Motor neuron (in vitro differentiated cells): Measurements from ENCODE around the gene SERTAD4. TPM values are rescaled to one million over a fixed set of nuclear protein-coding genes. Genes with fewer than 3 reads are reported as not detected.

Experiments
- ATAC-seq, 8 experiments: fragments of 200-7000 bp; cut with Tn5 transposase; replicated peaks in 6 of 8; 2 replicates each; pipeline ENCODE4 v1.8.0; 2021; ENCODE audit warnings: mild to moderate bottlenecking in 8 of 8, moderate library complexity in 8 of 8
- H3K27ac ChIP-seq, 2 donors: fragments of 250-450 bp; sonication (Bioruptor Pico); 2 replicates each; pipeline ENCODE4 v1.9.0; 2021; ENCODE audit warnings: antibody characterized with exemption in 2 of 2, mild to moderate bottlenecking in 2 of 2, moderate library complexity in 1 of 2
- H3K4me1 ChIP-seq, 2 donors: fragments of 250-450 bp; sonication (Bioruptor Pico); replicated peaks in 1 of 2; 2 replicates each; pipeline ENCODE4 v1.6.1; 2021; ENCODE audit warnings: antibody characterized with exemption in 2 of 2, mild to moderate bottlenecking in 2 of 2, moderate library complexity in 1 of 2
- H3K4me3 ChIP-seq, 5 donors: fragments of 250-450 bp; sonication (Bioruptor Pico); 2 replicates each; pipeline ENCODE4 v1.9.0; 2021; ENCODE audit warnings: antibody characterized with exemption in 5 of 5, mild to moderate bottlenecking in 5 of 5, moderate library complexity in 4 of 5
- WGBS, 10 experiments: fragments of 450-650 bp; shearing (Covaris generic); methylation state at CpG; one replicate each; pipeline ENCODE4 v1.0.0; 2022; 5-methylcytosine and 5-hydroxymethylcytosine counted together
- in situ Hi-C, 9 experiments: fragments of 400-800 bp; cut with MboI; loops; one replicate each; pipeline ENCODE4 v1.15.0; 2021; ENCODE audit warnings: low sequenced_read_pairs in 9 of 9, low pct_unique_long_range_greater_than_20kb in 2 of 9; ENCODE audit not compliant: unreplicated experiment in 9 of 9
- total RNA-seq, 8 experiments: library from RNA; unstranded; fragments of 300-600 nt; gene quantifications; 2 replicates each; pipeline versions ENCODE4 v1.2.3 to v1.2.4, GENCODE V29; 2022

The SERTAD4 gene
- total RNA-seq, 8 experiments from 2014 or later, result 0.56 to 15.5 (median 5.5) TPM

DNA sequence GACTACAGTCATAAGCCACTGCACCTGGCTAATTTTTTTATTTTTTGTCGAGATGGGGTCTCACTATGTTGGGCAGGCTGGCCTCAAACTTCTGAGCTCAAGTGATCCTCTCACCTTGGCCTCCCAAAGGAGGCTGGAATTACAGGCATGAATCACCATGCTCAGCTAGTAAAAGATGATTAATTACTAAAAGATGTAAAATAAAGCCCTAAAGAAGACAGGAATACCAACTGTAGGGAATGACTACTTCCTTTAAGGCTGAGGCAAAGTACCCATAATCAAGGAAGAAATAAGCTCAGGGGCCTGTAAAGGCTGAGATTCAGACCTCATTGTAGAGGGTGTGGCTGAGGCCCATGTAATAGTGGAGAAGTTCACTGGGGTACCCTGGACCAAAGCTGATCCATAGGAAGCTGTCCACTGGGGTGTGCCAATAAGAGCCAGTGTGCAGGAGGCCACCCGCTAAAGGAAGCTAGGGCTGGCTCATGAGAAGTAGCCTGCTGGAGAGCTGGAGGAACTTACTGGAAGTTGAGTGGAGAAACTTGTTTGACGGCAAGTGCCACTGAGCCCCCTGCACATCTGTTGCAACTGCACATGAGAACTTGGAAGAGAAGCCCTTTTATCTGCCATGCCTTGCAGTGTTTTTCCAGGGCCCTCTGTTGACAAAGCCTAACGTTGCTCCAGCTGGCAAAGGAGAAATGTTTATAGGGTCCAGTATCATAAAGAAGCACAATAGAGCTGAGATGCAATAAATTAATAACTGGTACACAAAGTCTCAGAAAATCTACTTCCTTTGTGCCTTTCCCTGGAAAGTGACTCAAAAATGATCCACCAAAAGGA is 17.8 kb upstream of the SERTAD4 start:
- H3K4me3 ChIP-seq, result no peak overlapping the region
- 0 to 100% (median 75%) methylated on average over 1 to 4 of the region's 4 CpGs; no CpG with 5 or more reads in 1 of the 10 experiments for WGBS, 10 experiments
- H3K27ac ChIP-seq, result no peak overlapping the region
- no peaks in the 10 kb centered on the region for H3K4me1 ChIP-seq
- no peak for ATAC-seq
- in situ Hi-C loops, result no loop called here

DNA sequence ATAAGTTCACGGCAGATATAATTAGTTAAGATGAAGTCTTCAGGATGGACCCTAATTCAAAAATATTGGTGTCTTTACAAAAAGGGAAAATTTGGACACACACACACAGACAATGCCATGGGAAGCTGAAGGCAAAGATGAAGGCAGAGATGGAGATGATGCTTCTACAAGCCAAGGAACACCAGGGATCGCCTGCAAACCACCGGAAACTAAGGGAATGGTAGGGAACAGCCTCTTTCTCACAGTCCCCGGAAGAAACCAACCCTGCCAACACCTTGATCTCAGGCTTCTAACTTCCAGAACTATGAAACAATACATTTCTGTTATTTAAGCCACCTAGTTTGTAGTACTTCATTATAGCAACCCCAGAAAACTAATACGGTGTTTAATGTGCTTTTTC is 15.1 kb upstream of the SERTAD4 start:
- WGBS, 10 experiments, result 76 to 100% (median 87%) methylated on average over 1 to 5 of the region's 5 CpGs
- H3K4me1 ChIP-seq, result peaks cover 0 to 4% of the 10 kb centered on the region in 2 donors
- in situ Hi-C loops, result no loop called here
- H3K27ac ChIP-seq, result no peak overlapping the region
- no peak for ATAC-seq
- H3K4me3 ChIP-seq, result no peak overlapping the region

DNA sequence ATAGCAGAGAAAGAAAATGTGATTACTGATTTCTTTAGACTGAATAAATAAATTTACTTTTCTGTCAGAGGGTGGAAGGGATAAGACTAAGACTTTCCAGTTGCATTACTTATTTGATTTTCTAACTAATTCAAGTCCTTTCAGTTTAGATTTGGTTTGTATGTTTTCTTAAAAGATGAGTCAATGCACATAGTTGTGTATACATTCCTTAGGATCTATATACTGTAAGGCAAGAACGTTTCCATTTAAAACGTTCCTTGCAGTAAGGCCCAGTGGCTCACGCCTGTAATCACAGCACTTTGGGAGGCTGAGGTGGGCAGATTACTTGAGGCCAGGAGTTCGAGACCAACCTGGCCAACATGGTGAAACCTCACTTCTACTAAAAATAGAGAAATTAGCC is 14.5 kb upstream of the SERTAD4 start:
- no peak overlapping the region for H3K27ac ChIP-seq
- peaks cover 1 to 9% of the 10 kb centered on the region in 2 donors for H3K4me1 ChIP-seq
- in situ Hi-C loops, result no loop called here
- 53 to 90% (median 78%) methylated on average over 2 to 4 of the region's 4 CpGs; no CpG with 5 or more reads in 2 of the 10 experiments for WGBS, 10 experiments
- no peak for ATAC-seq
- no peak overlapping the region for H3K4me3 ChIP-seq

DNA sequence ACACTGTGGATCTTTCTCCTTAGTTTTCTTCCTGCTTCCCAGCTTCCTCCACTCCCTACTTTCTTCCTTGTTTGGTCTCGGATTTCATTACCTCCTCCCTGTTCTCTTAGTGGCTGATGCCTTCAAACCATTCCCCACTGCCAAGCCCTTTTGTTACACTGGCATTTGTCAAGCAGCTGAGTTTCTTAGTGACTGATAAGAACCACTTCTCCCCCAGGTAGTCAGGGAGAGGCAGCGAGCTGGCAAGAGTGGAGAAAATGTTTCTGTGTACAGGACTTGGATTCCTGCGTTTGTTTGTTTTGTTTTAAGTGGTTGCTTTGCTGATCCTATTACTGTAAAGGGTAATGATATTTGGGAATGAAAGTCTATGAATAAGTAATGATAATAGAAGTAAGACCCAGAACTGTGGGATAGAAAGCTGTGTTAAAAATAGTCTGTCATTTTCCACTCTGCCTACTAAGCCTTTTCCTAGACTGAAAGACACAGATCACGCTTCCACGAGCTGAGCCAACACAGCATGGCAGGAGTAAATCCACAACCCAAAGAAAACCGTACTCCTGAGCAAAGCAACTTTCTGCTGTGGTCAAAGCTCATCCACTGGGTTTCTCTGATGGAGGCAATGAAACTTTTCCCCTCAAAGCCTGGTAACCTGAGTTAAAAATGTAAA is 10.1 kb upstream of the SERTAD4 start:
- WGBS, 10 experiments, result 0 to 83% (median 60%) methylated on average over 1 to 6 of the region's 6 CpGs
- in situ Hi-C loops, result no loop called here
- H3K27ac ChIP-seq, result no peak overlapping the region
- no peak overlapping the region for H3K4me3 ChIP-seq
- H3K4me1 ChIP-seq, result peaks cover 7 to 19% of the 10 kb centered on the region in 2 donors
- peak in 4 of 8 experiments; percentile 51 to 81 (median 68) for ATAC-seq

DNA sequence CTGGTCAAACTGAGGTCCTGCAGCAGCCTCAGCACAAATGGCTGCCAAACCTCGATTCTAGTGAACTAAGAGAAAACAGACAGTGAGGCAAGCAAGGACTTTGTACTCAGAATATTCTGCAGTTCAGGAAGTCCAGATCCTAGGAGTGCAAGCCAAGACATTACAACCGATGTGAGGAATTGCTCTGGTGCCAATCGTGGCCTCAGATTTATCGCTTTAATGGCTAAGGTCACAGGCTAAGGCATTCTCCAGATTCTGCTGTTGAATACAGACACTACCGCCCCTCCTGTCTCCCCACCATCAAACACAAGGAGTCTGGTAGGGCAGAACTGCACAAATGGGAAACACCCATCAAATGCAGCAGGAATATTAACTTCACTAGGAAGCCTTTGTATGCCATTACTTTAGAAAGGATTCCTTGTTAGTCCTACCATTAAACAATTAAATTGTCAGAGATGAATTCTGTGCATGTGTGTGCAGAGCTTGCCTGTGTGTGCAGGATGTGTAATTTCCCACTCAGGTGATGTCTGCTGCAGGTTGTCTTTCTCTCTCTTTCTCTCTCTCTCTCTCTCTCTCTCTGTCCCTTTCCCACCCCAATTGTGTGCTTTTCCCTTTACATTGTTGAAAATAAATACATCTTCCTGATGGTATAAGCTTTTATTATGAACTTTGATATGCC is 9.2 kb upstream of the SERTAD4 start:
- WGBS, 10 experiments, result 0 to 75% (median 50%) methylated on average over 1 to 5 of the region's 5 CpGs; no CpG with 5 or more reads in 1 of the 10 experiments
- ATAC-seq, result peak in 6 of 8 experiments; percentile 30 to 76 (median 54)
- Histone ChIP-seq H3K4me1 (peaks cover 7 to 19% of the 10 kb centered on the region in 2 donors), H3K27ac (no peak overlapping the region), H3K4me3 (no peak overlapping the region)
- in situ Hi-C loops, result no loop called here

DNA sequence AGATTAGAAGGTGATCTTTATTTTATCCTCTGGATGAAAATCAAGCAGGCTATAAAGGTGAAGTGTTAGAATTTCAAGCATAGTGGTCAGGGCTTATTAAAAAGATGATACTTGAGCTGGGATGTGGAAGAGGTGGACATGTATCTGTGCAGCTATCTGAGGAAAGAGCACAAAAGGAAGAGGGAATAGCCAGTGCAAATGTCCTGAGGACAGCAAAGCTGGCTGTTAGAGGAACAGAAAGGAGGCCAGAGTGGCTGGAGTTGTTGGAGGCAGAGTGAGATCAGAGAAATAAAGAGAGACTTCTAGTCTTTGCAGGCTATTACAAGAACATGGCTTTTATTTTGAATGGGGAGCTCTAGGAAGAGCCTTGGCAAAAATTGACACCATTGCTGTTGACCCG is 4.4 kb upstream of the SERTAD4 start:
- 13 to 100% (median 80%) methylated on average over 1 of the region's 1 CpG; no CpG with 5 or more reads in 2 of the 10 experiments for WGBS, 10 experiments
- Histone ChIP-seq H3K27ac (no peak overlapping the region), H3K4me1 (peaks cover 5 to 13% of the 10 kb centered on the region in 2 donors), H3K4me3 (no peak overlapping the region)
- in situ Hi-C loops, result no loop called here
- no peak for ATAC-seq

DNA sequence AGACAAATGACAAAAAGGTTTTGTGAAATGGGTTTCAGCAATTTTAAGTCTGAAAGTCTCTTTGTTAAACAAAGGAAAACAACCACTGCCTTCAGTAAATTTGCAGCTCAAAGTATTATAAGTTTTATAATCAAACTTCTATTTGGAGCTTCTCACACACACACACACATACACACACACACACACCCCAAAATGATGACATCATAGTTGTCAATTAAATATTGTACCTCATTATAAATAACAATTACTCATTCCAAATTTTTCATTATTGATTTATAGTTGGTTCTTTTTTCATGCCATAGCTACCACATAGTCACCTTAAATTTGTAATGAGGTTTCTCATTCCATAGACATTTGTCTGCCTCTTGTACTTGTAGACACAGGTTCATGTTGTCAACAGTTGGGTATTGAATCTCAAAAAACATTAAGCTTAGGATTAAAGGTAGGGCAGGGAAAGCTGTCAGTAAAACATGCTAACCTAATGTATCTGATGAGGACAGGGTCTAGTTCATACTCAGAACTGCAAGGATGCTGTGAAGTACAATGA is 2.4 kb upstream of the SERTAD4 start:
- Histone ChIP-seq H3K27ac (no peak overlapping the region), H3K4me1 (peaks cover 10 to 16% of the 10 kb centered on the region in 2 donors), H3K4me3 (no peak overlapping the region)
- in situ Hi-C loops, result no loop called here
- ATAC-seq, result no peak

DNA sequence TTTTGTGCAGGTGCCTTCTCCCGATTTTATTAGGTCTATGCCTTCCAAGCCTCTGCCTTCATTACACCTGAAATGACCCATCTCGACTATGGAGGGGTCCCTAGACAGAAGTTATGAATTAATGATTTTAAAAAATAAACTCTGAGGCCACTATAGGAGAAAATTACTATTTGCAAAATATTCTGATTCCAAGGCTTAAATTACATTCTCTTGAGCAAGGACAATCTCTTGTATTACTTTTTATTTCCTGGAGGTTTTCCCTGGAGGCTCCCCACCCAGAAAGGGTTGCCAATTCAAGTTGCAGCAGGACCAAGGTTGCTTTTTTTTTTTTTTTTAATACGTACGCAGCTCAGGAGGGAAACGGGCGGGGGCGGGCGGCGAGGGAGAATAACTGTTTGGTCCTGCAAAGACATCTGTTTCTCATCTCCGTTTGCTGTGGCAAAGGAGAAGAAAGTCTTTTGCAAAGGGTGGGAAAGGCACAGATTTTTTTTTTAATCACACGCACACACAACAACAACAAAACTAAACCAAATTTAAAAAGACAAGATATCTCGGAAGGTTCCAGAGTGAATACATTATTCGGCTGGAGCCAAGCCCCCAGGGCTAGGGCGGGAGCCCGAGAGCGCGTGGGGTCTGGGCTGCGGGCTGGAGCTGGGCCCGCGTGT is 618 bp upstream of the SERTAD4 start:
- in situ Hi-C loops, result no loop called here
- WGBS, 10 experiments, result 0 to 24% (median 11%) methylated on average over 1 to 12 of the region's 20 CpGs; no CpG with 5 or more reads in 1 of the 10 experiments
- Histone ChIP-seq H3K4me3 (peak overlapping the region; percentile 47 to 82 (median 60)), H3K27ac (no peak overlapping the region), H3K4me1 (peaks cover 18 to 25% of the 10 kb centered on the region in 2 donors)
- peak in 7 of 8 experiments; percentile 6 to 56 (median 17) for ATAC-seq

DNA sequence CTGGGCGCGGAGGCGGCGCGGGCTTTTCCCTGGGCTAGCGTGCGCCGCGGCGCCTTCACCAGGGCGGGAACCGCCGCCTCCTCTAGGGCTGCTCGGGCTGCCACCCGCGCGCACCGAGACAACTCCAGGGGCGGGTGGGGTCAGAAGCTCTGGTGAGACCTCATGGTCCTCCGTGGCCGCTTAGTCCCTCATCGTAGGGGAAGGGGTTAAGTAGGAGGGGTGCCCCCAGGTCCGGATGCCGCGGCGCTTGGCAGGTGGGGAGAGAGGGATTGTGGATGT is 559 bp downstream of the SERTAD4 start:
- peaks cover 29 to 37% of the 10 kb centered on the region in 2 donors for H3K4me1 ChIP-seq
- peak; percentile 44 to 64 (median 58) for ATAC-seq
- H3K4me3 ChIP-seq, result peak overlapping the region; percentile 47 to 82 (median 60)
- WGBS, 10 experiments, result 0 to 3% (median 0%) methylated on average over 1 to 7 of the region's 26 CpGs; no CpG with 5 or more reads in 7 of the 10 experiments
- H3K27ac ChIP-seq, result peak overlapping the region; percentile 9 to 57
- in situ Hi-C loops, result no loop called here

DNA sequence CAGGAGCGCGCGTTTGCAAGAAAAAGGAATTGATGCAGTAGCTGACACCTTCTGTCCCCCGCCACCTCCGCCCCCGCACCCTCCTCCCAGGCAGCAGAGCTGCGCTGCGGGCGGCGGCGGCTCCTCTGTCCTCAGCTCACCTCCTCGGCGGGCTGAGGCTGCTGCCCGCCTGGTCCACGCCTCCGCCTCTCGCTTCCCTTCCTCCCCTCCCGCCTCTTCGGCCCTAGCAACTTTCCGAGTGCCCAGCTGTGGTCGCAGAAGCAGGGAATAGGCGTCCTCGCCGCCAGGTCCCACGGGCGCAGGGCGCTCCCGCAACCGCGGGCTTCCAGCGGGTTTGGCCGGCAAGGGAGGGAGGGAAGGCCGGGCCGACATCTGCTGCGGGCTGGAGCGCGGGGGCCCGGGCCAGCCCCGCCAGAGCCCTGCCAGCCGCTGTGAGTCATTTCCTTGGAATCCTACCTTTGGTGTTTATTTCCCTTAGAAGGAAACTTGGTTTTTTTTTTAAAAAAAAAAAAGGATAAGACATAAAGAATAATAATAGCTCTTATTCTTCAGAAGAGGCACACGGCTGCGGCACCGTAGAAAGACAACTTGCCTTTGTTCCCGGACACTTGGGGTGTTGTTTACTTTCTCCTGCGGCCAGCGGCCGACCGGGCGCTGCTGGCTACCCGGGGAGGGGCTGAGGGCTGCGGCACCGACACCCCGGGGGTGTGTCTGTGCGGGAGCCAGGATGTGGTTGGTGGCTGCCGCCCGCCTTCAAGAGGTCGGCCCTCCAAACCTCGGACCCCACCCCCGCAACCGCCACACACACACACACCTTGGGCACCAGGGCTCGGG is 1.1 kb downstream of the SERTAD4 start:
- peak overlapping the region in 1 of 2 donors; percentile 57 for H3K27ac ChIP-seq
- H3K4me1 ChIP-seq, result peaks cover 34 to 42% of the 10 kb centered on the region in 2 donors
- in situ Hi-C loops, result no loop called here
- WGBS, 10 experiments, result 0 to 7% (median 2%) methylated on average over 4 to 23 of the region's 61 CpGs; no CpG with 5 or more reads in 4 of the 10 experiments
- peak overlapping the region; percentile 47 to 82 (median 60) for H3K4me3 ChIP-seq
- peak; percentile 19 to 60 (median 46) for ATAC-seq

DNA sequence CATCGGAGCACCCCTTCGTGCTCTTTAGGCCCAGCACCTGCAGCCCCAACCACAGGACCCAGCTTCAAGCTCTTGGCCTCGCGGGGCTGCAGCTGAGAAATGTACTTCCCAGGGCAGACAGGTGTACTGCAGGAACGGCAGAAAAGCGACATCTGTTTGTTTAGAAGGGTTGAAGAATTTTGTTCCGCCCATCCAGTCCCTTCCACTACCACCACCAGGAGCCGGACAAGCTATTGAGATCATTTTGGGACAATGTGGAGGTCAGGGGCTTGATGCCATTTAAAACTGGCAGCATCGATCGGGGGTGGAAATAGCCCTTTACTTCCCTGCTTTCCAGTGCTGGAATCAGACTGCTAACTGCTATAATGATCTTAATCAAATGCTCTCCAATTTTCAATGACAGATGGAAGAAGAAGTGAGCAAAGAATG is 1.7 kb downstream of the SERTAD4 start:
- no peak for ATAC-seq
- in situ Hi-C loops, result no loop called here
- Histone ChIP-seq H3K4me3 (peak overlapping the region; percentile 47 to 82 (median 60)), H3K4me1 (peaks cover 34 to 49% of the 10 kb centered on the region in 2 donors), H3K27ac (no peak overlapping the region)
- WGBS, 10 experiments, result 9 to 100% (median 23%) methylated on average over 3 to 10 of the region's 10 CpGs; no CpG with 5 or more reads in 5 of the 10 experiments
